Colonic mucosa (tissue), 4 donors: Measurements from ENCODE around the gene REM2. TPM values are rescaled to one million over a fixed set of nuclear protein-coding genes. Genes with fewer than 3 reads are reported as not detected.
A peak's percentile ranks its signal among the peaks of the same experiment; 100 is the strongest.
"Not testable (repeated sequence)": the region's sequence is repeated elsewhere in the genome, so short reads cannot be mapped to it uniquely, and the experiment has no call there.

Experiments used
- DNase-seq: peaks from one replicate; pipeline ENCODE4 v3.0.0-alpha.2; 2020
- H3K27ac ChIP-seq: fragments of 200-600 bp; one replicate; pipeline ENCODE4 v1.8.0; 2021
- H3K27me3 ChIP-seq: fragments of 200-600 bp; one replicate; pipeline ENCODE4 v1.8.0; 2021
- H3K36me3 ChIP-seq: fragments of 200-600 bp; one replicate; pipeline ENCODE4 v1.8.0; 2021
- H3K4me1 ChIP-seq: fragments of 200-600 bp; one replicate; pipeline ENCODE4 v1.8.0; 2021; ENCODE audit warnings: mild to moderate bottlenecking
- H3K4me3 ChIP-seq: fragments of 200-600 bp; one replicate; pipeline ENCODE4 v1.8.0; 2021
- H3K9ac ChIP-seq, 2 donors: one replicate each; pipeline ENCODE4 v1.7.0; 2013; ENCODE audit warnings: control low read depth in 2 of 2, low read depth in 2 of 2, low read length in 2 of 2
- H3K9me3 ChIP-seq: fragments of 200-600 bp; one replicate; pipeline ENCODE4 v1.8.0; 2021
- CTCF ChIP-seq: fragments of 200-600 bp; IDR thresholded peaks from one replicate; pipeline ENCODE4 v1.8.0; 2022; ENCODE audit warnings: antibody characterized with exemption, mild to moderate bottlenecking
- intact Hi-C: fragments of 100-400 bp; cut with DNase I; formaldehyde crosslinking; loops from one replicate; pipeline ENCODE4 v1.14.1; 2022
- total RNA-seq, 2 donors: library from RNA; stranded (reverse); fragmentation: NEBNext Ultra II Directional in 1 of 2; extraction: Animal tissue kit (Norgen Biotek cat#: 25700) in 1 of 2; gene quantifications; one replicate each; pipeline ENCODE4 v1.2.1, GENCODE V29; 2021
- donor health status: healthy.
- donor health status: DM: no; HTN: no; CAD: no.
- donor health status: DM: no; HTN: no; CAD: no.

REM2 gene
- total RNA-seq, 2 donors from 2014 or later = 0.24 to 0.30 TPM

- Histone ChIP-seq H3K4me3 (no peak overlapping the region), H3K9me3 (no peaks in the 10 kb centered on the region), H3K27me3 (no peaks in the 10 kb centered on the region), H3K9ac (no peak overlapping the region), H3K4me1 (peaks cover under 1% of the 10 kb centered on the region), H3K27ac (no peak overlapping the region), H3K36me3 (no peaks in the 10 kb centered on the region)
- no peak for DNase-seq
- no peak for TF ChIP-seq CTCF
- intact Hi-C loops = no loop called here
Observed at GRCh38 chr14:22856428-22856827, 26.6 kb upstream of the REM2 start.

GRCh38 chr14:22860377-22860776 lies 22.6 kb upstream of the REM2 start:
- DNase-seq, H3K9ac ChIP-seq, H3K27ac ChIP-seq, H3K4me1 ChIP-seq, H3K27me3 ChIP-seq, H3K4me3 ChIP-seq, intact Hi-C loops, H3K36me3 ChIP-seq, H3K9me3 ChIP-seq: not testable (repeated sequence)

- TF ChIP-seq CTCF = no peak
- Histone ChIP-seq H3K27ac (no peak overlapping the region), H3K36me3 (no peaks in the 10 kb centered on the region), H3K27me3 (no peaks in the 10 kb centered on the region), H3K4me1 (no peaks in the 10 kb centered on the region), H3K9me3 (no peaks in the 10 kb centered on the region), H3K4me3 (no peak overlapping the region), H3K9ac (no peak overlapping the region)
- intact Hi-C loops = no loop called here
- DNase-seq = no peak
Observed at GRCh38 chr14:22861651-22862050, 21.4 kb upstream of the REM2 start.

- H3K36me3 ChIP-seq = no peaks in the 10 kb centered on the region
- H3K9me3 ChIP-seq = no peaks in the 10 kb centered on the region
- H3K4me3 ChIP-seq = no peak overlapping the region
- no peak overlapping the region for H3K9ac ChIP-seq
- TF ChIP-seq CTCF = no peak
- intact Hi-C loops = no loop called here
- no peak for DNase-seq
- no peaks in the 10 kb centered on the region for H3K4me1 ChIP-seq
- no peaks in the 10 kb centered on the region for H3K27me3 ChIP-seq
- no peak overlapping the region for H3K27ac ChIP-seq
Observed at GRCh38 chr14:22864979-22865378, 18.0 kb upstream of the REM2 start.

- no peaks in the 10 kb centered on the region for H3K27me3 ChIP-seq
- peak; percentile 48 for DNase-seq
- intact Hi-C loops = no loop called here
- H3K9me3 ChIP-seq = no peaks in the 10 kb centered on the region
- no peaks in the 10 kb centered on the region for H3K4me1 ChIP-seq
- H3K4me3 ChIP-seq = no peak overlapping the region
- no peak overlapping the region for H3K27ac ChIP-seq
- no peak overlapping the region for H3K9ac ChIP-seq
- H3K36me3 ChIP-seq = no peaks in the 10 kb centered on the region
- no peak for TF ChIP-seq CTCF
Observed at GRCh38 chr14:22865424-22866405, 17.3 kb upstream of the REM2 start.

- no peaks in the 10 kb centered on the region for H3K27me3 ChIP-seq
- no peaks in the 10 kb centered on the region for H3K4me1 ChIP-seq
- no peaks in the 10 kb centered on the region for H3K36me3 ChIP-seq
- no peak overlapping the region for H3K27ac ChIP-seq
- intact Hi-C loops = no loop called here
- no peak for TF ChIP-seq CTCF
- H3K4me3 ChIP-seq = no peak overlapping the region
- no peak overlapping the region for H3K9ac ChIP-seq
- DNase-seq = no peak
- no peaks in the 10 kb centered on the region for H3K9me3 ChIP-seq
Observed at GRCh38 chr14:22866874-22867273, 16.1 kb upstream of the REM2 start.
